Measurements from ENCODE around the gene SIRT5.

DNA sequence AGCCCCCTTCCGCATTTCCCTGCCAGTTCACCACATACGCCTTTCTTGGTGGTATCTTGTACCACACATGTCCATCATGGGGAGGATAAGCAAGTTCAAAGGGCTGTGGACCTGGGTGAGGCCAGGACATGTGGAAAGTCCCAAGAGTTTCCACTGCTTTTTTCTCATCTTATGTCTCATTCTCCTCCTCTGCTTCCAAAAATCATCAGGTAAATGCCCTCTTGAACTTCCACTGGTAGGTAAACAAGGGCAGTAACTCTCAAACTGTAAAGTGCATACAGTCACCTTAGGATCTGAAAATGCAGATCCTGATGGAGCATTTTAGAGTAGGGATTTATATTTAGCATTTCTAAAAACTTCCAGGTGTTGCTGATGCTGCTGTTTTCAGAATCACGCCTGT, 7.9 kb upstream of the SIRT5 start:
- TF ChIP-seq, protein P1, sequence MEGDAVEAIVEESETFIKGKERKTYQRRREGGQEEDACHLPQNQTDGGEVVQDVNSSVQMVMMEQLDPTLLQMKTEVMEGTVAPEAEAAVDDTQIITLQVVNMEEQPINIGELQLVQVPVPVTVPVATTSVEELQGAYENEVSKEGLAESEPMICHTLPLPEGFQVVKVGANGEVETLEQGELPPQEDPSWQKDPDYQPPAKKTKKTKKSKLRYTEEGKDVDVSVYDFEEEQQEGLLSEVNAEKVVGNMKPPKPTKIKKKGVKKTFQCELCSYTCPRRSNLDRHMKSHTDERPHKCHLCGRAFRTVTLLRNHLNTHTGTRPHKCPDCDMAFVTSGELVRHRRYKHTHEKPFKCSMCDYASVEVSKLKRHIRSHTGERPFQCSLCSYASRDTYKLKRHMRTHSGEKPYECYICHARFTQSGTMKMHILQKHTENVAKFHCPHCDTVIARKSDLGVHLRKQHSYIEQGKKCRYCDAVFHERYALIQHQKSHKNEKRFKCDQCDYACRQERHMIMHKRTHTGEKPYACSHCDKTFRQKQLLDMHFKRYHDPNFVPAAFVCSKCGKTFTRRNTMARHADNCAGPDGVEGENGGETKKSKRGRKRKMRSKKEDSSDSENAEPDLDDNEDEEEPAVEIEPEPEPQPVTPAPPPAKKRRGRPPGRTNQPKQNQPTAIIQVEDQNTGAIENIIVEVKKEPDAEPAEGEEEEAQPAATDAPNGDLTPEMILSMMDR (IDR thresholded peaks at IDR 0.05), result no peak
- TF ChIP-seq POLR2AphosphoS5 (IDR thresholded peaks at IDR 0.05) (no peak), POLR2A (IDR thresholded peaks at IDR 0.05) (no peak)
